HG02884 (cell line): ENCODE measurements around the gene DOK5.
"Not testable (repeated sequence)": the region's sequence is repeated elsewhere in the genome, so short reads cannot be mapped to it uniquely, and the experiment has no call there.

ENCODE experiments used
- ATAC-seq: cut with Tn5 transposase; IDR thresholded peaks from one replicate; pipeline ENCODE4 v1.9.1; 2021; ENCODE audit warnings: mild to moderate bottlenecking, moderate library complexity; ENCODE audit not compliant: unreplicated experiment

Gene DOK5

GRCh38 chr20:54475334-54476168, at the start of gene DOK5:
Gene DOK5, plus strand, starts transcription at chr20:54475593. Its CDS starts 354 bp downstream, at chr20:54475947.
- no peak for ATAC-seq

GRCh38 chr20:54429364-54429763, 46.0 kb upstream of the DOK5 start:
- no peak for ATAC-seq

DNA sequence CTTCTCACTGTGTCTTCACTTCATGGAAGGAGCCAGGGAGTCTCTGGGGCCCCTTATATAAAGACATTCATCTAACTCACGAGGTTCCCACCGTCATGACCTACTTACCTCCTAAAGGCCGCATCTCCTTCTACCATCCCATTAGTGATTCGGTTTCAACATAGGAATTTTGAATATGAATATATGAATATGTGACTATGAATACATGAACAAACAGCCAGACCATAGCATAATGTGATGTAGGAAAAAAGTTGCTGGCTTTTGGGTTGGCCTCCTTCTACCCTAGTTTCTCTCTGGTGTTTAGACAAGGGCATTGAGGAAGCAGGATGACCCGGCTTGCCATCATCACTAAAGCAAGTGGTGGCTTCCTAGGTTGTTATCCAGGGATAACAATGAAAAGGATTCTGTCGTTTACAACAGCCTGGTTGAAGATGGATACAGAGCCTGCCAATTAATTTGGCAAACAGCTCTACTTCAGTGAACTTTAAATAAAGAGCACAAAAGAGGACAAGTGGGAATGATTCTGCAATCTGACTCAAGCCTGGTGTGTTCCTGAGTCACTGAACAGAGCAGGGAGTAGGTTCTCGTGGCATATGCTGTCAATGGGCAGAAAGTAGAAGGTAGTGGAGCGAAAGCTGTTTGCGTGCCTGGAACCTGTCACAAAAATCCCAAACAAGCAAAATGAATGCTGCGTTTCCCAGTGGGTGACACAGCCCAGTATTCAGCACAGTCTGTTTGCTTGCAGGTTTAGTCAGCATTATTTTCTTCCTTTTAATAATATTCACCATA, 44.0 kb upstream of the DOK5 start:
- ATAC-seq: no peak

DNA sequence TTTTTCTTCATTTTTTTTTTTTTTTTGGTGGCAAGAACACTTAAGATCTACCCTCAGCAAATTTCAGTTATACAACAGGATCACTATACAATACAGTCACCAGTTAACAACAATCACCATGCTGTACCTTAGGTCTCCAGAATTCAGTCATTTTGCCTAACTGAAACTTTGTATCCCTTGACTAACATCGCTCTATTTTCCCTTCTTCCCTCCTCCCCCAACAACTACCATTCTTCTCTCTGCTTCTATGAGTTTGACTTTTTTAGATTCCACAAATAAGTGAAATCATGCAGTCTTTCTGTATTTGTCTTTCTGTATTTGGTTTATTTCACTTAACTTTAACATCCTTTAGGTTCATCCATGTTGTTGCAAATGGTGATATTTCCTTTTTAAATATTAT, 42.4 kb upstream of the DOK5 start:
- ATAC-seq: no peak

DNA sequence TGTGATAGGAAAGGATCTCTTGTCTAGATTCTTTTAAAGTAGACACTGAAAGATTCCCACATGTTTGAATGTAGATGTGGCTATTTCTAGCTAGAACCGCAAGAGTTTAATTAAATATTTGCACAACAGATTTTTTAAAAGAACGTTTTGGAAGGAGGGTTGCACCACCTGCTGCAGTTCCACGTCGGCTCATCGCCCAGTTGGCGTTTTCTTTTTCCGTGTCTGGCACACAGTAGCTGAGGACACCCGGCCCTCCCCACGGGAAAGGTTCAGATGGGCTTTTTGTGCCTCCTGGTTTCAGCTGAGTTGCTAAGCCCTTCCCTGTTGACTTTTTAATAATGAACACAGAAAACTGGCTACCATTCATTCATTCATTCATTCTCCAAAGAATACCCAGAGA, 41.8 kb upstream of the DOK5 start:
- ATAC-seq: no peak

DNA sequence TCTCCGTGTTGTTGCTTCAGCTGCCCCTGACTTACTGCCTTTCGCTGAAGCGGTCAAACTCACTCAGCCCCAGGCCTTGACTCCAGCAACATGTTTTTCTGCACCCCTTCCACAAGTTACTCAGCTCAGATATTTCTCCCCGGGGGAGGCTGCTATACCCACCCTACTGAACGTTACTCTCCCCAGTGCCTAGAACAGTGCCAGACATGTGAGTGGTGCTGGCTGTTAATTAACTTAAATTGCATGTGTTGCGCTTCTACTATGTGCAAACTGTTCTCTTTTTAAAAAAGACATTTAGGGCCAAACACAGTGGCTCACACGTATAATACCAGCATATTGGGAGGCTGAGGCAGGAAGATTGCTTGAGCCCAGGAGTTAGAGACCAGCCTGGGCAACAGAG, 41.2 kb upstream of the DOK5 start:
- ATAC-seq: no peak

- no peak for ATAC-seq
These were observed 40.4 kb upstream of the DOK5 start for GRCh38 chr20:54435015-54435414.

GRCh38 chr20:54436410-54436809, 39.0 kb upstream of the DOK5 start:
- ATAC-seq: not testable (repeated sequence)

DNA sequence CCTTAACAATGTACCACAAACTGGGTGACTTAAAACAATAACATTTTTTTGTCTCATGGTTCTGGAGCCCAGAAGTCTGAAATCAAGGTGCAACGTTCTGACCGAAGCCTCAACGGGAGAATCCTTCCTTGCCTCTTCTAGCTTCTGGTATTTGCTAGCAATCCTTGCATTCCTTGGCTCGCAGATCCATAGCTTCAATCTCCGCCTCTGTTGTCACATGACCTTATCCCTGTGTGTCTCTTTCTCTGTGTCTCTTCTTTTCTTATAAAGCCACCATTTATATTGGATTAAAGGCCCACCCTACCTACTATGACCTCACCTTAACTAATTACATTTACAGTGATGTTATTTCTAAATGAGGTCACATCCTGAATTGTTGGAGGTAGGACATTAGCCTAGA, 37.2 kb upstream of the DOK5 start:
- no peak for ATAC-seq

DNA sequence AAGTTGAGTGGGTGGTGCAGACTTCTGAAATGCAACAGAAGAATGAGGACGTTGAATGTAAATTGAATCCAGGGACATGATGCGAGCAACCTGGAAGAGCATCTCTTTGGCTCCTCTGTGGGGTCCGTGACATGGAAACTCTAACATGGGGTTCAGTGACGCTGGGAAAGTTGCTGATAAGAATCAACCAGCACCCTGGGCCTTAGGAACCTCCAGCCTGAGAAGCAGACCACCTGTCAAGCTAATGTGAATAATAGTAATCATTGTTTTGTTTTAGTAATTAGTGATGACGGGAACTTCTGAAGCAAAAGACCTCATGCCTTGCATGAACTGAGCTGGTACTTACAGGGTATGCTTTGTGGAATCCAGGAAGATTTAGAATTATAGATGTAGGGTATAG, 25.2 kb upstream of the DOK5 start:
- no peak for ATAC-seq

DNA sequence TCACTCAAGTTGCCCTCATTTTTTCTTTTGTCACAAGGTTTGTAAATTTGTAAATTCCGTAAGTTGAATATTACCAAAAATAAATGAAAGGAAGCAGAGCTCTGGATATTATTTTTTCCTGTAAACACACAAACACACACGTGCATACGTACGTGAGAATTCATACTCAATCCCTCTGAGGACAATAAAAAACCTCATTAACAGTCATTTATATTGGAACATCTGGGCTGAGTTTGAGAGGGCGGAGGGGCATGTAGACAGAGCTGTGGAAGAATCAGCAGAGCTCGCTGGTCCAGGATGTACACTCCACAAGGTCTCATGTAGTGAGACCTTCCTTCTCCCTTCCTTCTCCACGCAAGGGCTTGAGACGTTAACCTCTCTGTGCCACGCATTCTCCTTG, 24.2 kb upstream of the DOK5 start:
- ATAC-seq: no peak

DNA sequence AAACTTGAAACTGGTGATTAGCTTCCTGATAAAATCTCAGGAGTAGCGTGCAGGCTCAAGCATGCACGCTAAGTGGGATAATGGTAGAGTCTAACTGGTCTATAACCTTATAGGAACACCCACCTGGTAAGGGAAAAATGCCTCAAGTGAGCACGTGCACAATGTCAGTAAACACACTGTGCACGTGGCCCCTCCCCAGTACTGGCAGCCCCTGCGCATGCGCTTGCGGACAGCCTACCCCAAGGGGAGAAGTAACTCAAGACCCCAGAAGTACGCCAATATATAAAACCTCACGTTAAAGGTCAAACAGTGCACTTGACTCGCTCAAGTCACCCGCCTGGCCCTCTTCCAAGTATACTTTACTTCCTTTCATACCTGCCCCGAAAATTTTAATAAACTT, 23.1 kb upstream of the DOK5 start:
- no peak for ATAC-seq

DNA sequence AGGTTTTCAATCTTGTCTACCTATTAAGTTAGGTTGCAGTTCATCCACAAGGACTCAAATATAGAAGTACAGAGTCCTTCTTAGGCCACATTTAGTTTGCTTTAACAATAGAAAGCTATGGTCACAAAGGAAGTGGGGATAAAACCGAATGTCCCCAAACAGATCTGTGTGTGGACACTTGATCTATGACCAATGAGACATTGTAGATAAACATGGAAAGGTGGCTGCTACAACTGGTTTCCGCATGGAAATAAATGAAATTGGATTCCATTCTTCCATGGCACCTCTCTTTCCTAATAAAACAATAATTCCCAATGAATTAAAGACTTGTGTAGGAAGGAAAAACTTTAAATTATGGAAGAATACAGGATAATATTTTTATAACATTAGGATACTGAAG, 20.4 kb upstream of the DOK5 start:
- no peak for ATAC-seq

- no peak for ATAC-seq
These were observed 19.0 kb upstream of the DOK5 start for GRCh38 chr20:54456423-54456822.

DNA sequence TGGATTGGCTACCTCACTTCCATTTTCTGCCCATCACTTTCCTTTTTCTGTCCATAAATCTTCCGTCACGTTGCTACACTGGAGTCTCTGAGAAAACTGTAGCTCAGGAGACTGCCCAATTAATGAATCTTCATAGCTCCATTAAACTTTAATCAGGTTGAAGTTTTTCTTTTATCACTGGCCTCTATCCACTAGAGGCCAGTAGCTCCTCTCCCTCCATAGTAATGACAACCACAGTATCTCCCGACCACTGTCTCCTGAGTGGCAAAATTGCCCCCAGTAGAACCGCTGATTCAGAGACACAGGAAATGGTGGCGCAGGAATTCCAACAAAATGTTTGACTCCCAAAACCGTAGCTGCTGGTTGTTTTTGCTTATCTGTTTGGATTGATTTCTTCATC, 18.4 kb upstream of the DOK5 start:
- no peak for ATAC-seq

DNA sequence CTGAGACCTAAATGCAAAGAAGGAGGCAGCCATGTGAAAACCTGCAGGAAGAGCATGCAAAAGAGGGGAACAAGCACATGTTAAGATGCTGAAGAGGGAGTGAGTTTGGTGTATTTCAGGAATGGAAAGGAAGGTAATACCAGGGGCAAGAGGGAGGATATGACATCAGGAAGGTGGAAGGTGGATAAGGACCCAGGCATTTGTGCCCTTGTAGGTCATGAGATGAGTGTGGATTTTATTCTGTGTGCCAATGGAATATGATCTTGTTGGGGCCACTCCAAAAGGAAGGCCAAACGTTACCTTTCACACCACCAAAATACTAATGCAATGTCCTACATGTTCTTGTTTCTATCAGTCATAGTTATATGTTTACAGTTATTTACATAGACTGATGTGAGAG, 17.2 kb upstream of the DOK5 start:
- ATAC-seq: no peak

DNA sequence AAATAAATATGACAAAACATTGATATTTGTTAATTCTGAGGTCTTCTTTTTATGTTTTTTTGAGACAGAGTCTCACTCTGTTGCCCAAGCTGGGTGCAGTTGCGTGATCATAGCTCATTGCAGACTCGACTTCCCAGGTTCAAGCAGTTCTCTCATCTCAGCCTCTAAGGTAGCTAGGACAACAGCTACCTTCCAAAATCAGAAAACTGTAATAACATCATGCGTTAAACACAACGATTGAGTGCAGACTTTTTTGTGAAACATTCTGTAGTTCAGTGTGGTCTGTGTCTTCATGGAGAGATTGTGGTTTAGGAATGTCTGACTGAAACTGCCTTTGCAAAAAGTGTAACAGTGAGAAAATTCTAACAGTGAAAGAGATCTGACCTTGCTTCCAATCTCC, 16.1 kb upstream of the DOK5 start:
- ATAC-seq: no peak

- no peak for ATAC-seq
These were observed 11.4 kb upstream of the DOK5 start for GRCh38 chr20:54464003-54464402.

DNA sequence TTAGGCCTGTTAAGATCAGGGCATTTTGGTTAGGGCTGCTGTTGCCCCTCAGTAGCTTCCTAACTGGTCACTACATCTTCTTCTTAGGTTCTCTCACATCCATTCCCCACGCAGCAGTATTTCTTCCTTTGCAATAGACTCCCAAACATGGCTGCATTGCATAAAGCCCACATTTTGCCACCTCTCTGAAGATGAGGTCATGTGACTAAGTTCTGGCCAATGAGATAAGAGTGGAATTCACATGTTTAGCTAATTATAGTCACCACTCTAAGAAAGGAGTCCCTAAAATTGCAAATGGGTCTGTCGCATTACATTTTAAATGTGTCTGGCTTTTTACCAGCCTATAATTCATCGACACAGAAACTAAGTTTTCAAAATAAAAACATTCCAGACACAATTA, 9.3 kb upstream of the DOK5 start:
- no peak for ATAC-seq

DNA sequence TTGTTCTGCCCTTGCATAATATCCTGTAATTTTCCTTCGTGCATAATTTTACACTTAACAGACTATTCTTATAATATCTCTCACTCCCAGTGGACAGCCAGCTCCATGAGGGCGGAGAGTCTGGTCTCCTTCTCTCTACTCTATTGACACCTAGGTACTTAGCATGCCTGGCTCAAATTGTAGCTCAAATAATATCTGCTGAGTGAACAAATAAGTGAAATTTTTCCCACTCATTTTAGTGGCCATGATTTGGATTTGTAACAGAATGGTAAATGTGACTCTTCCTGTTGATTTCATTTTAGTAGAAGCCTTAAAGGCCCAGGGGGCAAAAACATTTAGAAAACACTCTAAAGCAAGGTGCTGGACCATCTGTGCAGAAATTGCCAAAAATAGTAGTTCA, 7.8 kb upstream of the DOK5 start:
- ATAC-seq: no peak

GRCh38 chr20:54468082-54468481, 7.3 kb upstream of the DOK5 start:
- ATAC-seq: no peak

DNA sequence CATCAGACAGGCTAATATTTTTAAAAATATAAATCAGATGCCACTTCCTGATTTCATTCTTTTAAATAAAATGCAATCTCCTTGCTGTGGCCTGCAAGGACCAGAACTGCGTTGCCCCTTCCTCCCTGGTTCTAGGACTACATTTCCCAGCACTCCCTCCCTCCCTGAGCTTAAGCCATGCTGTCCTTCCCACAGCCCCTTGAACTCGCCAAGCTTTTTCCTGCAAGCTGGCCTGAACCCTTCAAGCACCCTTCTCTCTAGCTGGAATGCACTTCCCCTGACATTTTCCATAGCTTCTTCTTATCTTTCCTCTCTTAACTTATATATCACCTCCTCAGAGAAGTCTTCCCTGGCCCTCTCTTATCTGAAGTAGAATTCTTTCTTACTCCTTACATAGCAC, 6.1 kb upstream of the DOK5 start:
- no peak for ATAC-seq
